Brain pericyte (primary cell): Measurements from ENCODE around the gene MCEE.
"Not testable (repeated sequence)": the region's sequence is repeated elsewhere in the genome, so short reads cannot be mapped to it uniquely, and the experiment has no call there.

Source experiments
- DNase-seq: peaks from one replicate; pipeline ENCODE4 v3.0.0-alpha.2; 2012; ENCODE audit warnings: low read depth, low spot score

Gene MCEE

GRCh38 chr2:71129114-71129901 lies 721 bp downstream of the MCEE start:
- DNase-seq, result no peak

GRCh38 chr2:71126957-71127356 lies 3.1 kb downstream of the MCEE start:
- no peak for DNase-seq

GRCh38 chr2:71125506-71126294 lies 4.3 kb downstream of the MCEE start:
- DNase-seq, result no peak

GRCh38 chr2:71122387-71123298 lies 7.4 kb downstream of the MCEE start:
- DNase-seq, result no peak

GRCh38 chr2:71121479-71121878 lies 8.6 kb downstream of the MCEE start:
- DNase-seq, result no peak

GRCh38 chr2:71120195-71120594 lies 9.8 kb downstream of the MCEE start:
- no peak for DNase-seq

GRCh38 chr2:71117063-71117462 lies 13.0 kb downstream of the MCEE start:
- no peak for DNase-seq

- DNase-seq, result no peak
These were observed 16.2 kb downstream of the MCEE start for GRCh38 chr2:71113843-71114242.

- no peak for DNase-seq
These were observed 21.9 kb downstream of the MCEE start for GRCh38 chr2:71108091-71108490.

GRCh38 chr2:71106463-71106862 lies 23.6 kb downstream of the MCEE start:
- DNase-seq, result not testable (repeated sequence)

GRCh38 chr2:71103809-71104208 lies 26.2 kb downstream of the MCEE start:
- DNase-seq, result no peak

GRCh38 chr2:71102981-71103681 lies 26.9 kb downstream of the MCEE start:
- no peak for DNase-seq

GRCh38 chr2:71101656-71102055 lies 28.4 kb downstream of the MCEE start:
- DNase-seq, result no peak

GRCh38 chr2:71100195-71100964 lies 29.6 kb downstream of the MCEE start:
- peak; percentile 24 for DNase-seq

- not testable (repeated sequence) for DNase-seq
These were observed 37.4 kb downstream of the MCEE start for GRCh38 chr2:71092491-71093260.

- DNase-seq, result not testable (repeated sequence)
These were observed 38.2 kb downstream of the MCEE start for GRCh38 chr2:71091808-71092207.

- not testable (repeated sequence) for DNase-seq
These were observed 40.6 kb downstream of the MCEE start for GRCh38 chr2:71089475-71089874.

- DNase-seq, result not testable (repeated sequence)
These were observed 44.6 kb downstream of the MCEE start for GRCh38 chr2:71085325-71086003.

- DNase-seq, result not testable (repeated sequence)
These were observed 46.2 kb downstream of the MCEE start for GRCh38 chr2:71083752-71084312.
